Mesenchymal stem cell (in vitro differentiated cells and primary cell): ENCODE results near the gene UTP4.

Experiments used
- DNase-seq: peaks from one replicate; pipeline ENCODE4 v3.0.0-alpha.2; 2013
- H2AFZ ChIP-seq: one replicate; pipeline ENCODE4 v1.6.1; 2013; ENCODE audit warnings: low read depth, mild to moderate bottlenecking, control low read depth, inconsistent platforms, low read length, moderate library complexity
- H2AK5ac ChIP-seq: 2 replicates; pipeline ENCODE4 v1.6.1; 2013; ENCODE audit warnings: low read length, moderate library complexity, mild to moderate bottlenecking, inconsistent platforms; ENCODE audit not compliant: severe bottlenecking
- H2BK120ac ChIP-seq: one replicate; pipeline ENCODE4 v1.6.1; 2013; ENCODE audit warnings: low read depth, mild to moderate bottlenecking, inconsistent platforms, low read length, moderate library complexity
- H2BK12ac ChIP-seq, 2 experiments: one replicate each; pipeline ENCODE4 v1.6.1; 2013; ENCODE audit warnings: inconsistent platforms in 2 of 2, low read length in 2 of 2, mild to moderate bottlenecking in 2 of 2, moderate library complexity in 2 of 2, control low read depth in 1 of 2
- H2BK15ac ChIP-seq: one replicate; pipeline ENCODE4 v1.6.1; 2013; ENCODE audit warnings: mild to moderate bottlenecking, low read depth, inconsistent platforms; ENCODE audit not compliant: poor library complexity, severe bottlenecking
- H2BK5ac ChIP-seq: 2 replicates; pipeline ENCODE4 v1.6.1; 2013; ENCODE audit warnings: low read depth, mild to moderate bottlenecking, low read length, control low read depth, inconsistent platforms; ENCODE audit not compliant: poor library complexity, severe bottlenecking
- H3K14ac ChIP-seq, 2 experiments: one replicate each; pipeline ENCODE4 v1.6.1; 2013; ENCODE audit warnings: inconsistent platforms in 2 of 2, low read length in 2 of 2, control low read depth in 1 of 2, mild to moderate bottlenecking in 1 of 2, moderate library complexity in 1 of 2
- H3K18ac ChIP-seq, 2 experiments: one replicate each; pipeline ENCODE4 v1.6.1; 2013; ENCODE audit warnings: inconsistent platforms in 2 of 2, low read length in 2 of 2, control low read depth in 1 of 2, low read depth in 1 of 2, mild to moderate bottlenecking in 1 of 2
- H3K23ac ChIP-seq, 2 experiments: one replicate each; pipeline ENCODE4 v1.6.1; 2013; ENCODE audit warnings: inconsistent platforms in 2 of 2, low read length in 2 of 2, mild to moderate bottlenecking in 2 of 2, moderate library complexity in 2 of 2, control low read depth in 1 of 2
- H3K27ac ChIP-seq: 2 replicates; pipeline ENCODE4 v1.5.1; 2013; ENCODE audit warnings: mild to moderate bottlenecking, moderate library complexity, low read length, control low read depth, inconsistent platforms; ENCODE audit not compliant: poor library complexity, severe bottlenecking
- H3K27me3 ChIP-seq, 2 experiments: 2 replicates each; pipeline versions ENCODE4 v1.6.1 to v1.7.0; 2013; ENCODE audit warnings: low read length in 2 of 2, mild to moderate bottlenecking in 2 of 2, moderate library complexity in 2 of 2, control low read depth in 1 of 2, inconsistent platforms in 1 of 2; ENCODE audit not compliant: control insufficient read depth in 1 of 2, insufficient read depth in 1 of 2
- H3K36me3 ChIP-seq, 2 experiments: 2 replicates each; pipeline versions ENCODE4 v1.6.1 to v1.7.0; 2013; ENCODE audit warnings: low read length in 2 of 2, control low read depth in 1 of 2, inconsistent platforms in 1 of 2, low read depth in 1 of 2, mild to moderate bottlenecking in 1 of 2; ENCODE audit not compliant: insufficient read depth in 2 of 2, control insufficient read depth in 1 of 2
- H3K4ac ChIP-seq, 2 experiments: one replicate each; pipeline ENCODE4 v1.6.1; 2013; ENCODE audit warnings: inconsistent platforms in 2 of 2, low read length in 2 of 2, mild to moderate bottlenecking in 2 of 2, moderate library complexity in 2 of 2, control low read depth in 1 of 2, low read depth in 1 of 2
- H3K4me1 ChIP-seq: 2 replicates; pipeline ENCODE4 v1.6.1; 2013; ENCODE audit warnings: low read depth, low read length, control low read depth; ENCODE audit not compliant: control insufficient read depth, insufficient read depth
- H3K4me2 ChIP-seq: 2 replicates; pipeline ENCODE4 v1.6.1; 2013; ENCODE audit warnings: low read length, mild to moderate bottlenecking, inconsistent platforms; ENCODE audit not compliant: poor library complexity, severe bottlenecking
- H3K4me3 ChIP-seq, 2 experiments: 2 replicates each; pipeline versions ENCODE4 v1.5.1 to v1.7.0; 2013; ENCODE audit warnings: low read length in 2 of 2, mild to moderate bottlenecking in 2 of 2, control low read depth in 1 of 2, low read depth in 1 of 2; ENCODE audit not compliant: insufficient read depth in 1 of 2
- H3K79me1 ChIP-seq: replicated peaks from 2 replicates; pipeline ENCODE4 v1.6.1; 2013; ENCODE audit warnings: mild to moderate bottlenecking, control low read depth, low read length, inconsistent platforms; ENCODE audit not compliant: poor library complexity, severe bottlenecking
- H3K9ac ChIP-seq: 2 replicates; pipeline ENCODE4 v1.7.0; 2013; ENCODE audit warnings: mild to moderate bottlenecking, low read length, moderate library complexity
- H3K9me3 ChIP-seq: 2 replicates; pipeline ENCODE4 v1.7.0; 2013; ENCODE audit warnings: mild to moderate bottlenecking, low read length; ENCODE audit not compliant: control insufficient read depth
- H4K8ac ChIP-seq: one replicate; pipeline ENCODE4 v1.6.1; 2013; ENCODE audit warnings: inconsistent platforms, mild to moderate bottlenecking, low read length, moderate library complexity
- H4K91ac ChIP-seq: one replicate; pipeline ENCODE4 v1.6.1; 2013; ENCODE audit warnings: mild to moderate bottlenecking, low read length, inconsistent platforms
- WGBS: methylation state at CpG from one replicate; pipeline ENCODE4 v1.1.7; 2013; ENCODE audit warnings: mixed read lengths; 5-methylcytosine and 5-hydroxymethylcytosine counted together

The UTP4 gene

GRCh38 chr16:69114346-69114975 lies 18.0 kb upstream of the UTP4 start:
- no peak for DNase-seq
- H3K36me3 ChIP-seq, result peaks cover 73 to 76% of the 10 kb centered on the region in 2 experiments
- H3K79me1 ChIP-seq, result peaks cover 46% of the 10 kb centered on the region
- no peak overlapping the region for H2BK5ac ChIP-seq
- no peaks in the 10 kb centered on the region for H3K27me3 ChIP-seq
- H2AK5ac ChIP-seq, result no peak overlapping the region
- no peak overlapping the region for H3K27ac ChIP-seq
- H3K4me3 ChIP-seq, result no peak overlapping the region
- H3K4ac ChIP-seq, result no peak overlapping the region
- no peak overlapping the region for H3K4me2 ChIP-seq
- no peak overlapping the region for H3K18ac ChIP-seq
- H4K91ac ChIP-seq, result no peak overlapping the region
- H3K14ac ChIP-seq, result no peak overlapping the region
- no peak overlapping the region for H2AFZ ChIP-seq
- no peak overlapping the region for H3K9ac ChIP-seq
- no peak overlapping the region for H2BK12ac ChIP-seq
- H3K23ac ChIP-seq, result no peak overlapping the region
- H2BK15ac ChIP-seq, result no peak overlapping the region
- H3K9me3 ChIP-seq, result no peaks in the 10 kb centered on the region
- no peak overlapping the region for H4K8ac ChIP-seq
- no peak overlapping the region for H2BK120ac ChIP-seq
- H3K4me1 ChIP-seq, result peaks cover 12% of the 10 kb centered on the region
- 97% methylated on average over 25 of the region's 25 CpGs for WGBS

DNA sequence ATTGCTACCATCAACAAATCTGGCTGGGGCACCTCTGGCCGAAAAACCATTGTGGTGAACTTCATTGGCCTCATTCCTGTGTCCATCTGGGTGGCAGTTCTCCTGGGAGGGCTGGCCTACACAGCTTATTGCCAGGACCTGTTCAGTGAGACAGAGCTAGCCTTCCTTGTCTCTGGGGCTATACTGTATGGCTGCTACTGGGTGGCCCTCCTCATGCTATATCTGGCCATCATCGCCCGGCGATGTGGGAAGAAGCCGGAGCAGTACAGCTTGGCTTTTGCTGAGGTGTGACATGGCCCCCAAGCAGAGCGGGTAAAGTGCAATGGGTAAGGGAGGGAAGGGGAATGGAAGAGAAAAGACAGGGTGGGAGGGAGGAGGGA lies 17.5 kb upstream of the UTP4 start:
- no peak overlapping the region for H2BK15ac ChIP-seq
- no peak overlapping the region for H3K4me3 ChIP-seq
- no peak overlapping the region for H3K14ac ChIP-seq
- 97% methylated on average over 6 of the region's 6 CpGs for WGBS
- H3K4ac ChIP-seq, result no peak overlapping the region
- H3K79me1 ChIP-seq, result peaks cover 47% of the 10 kb centered on the region
- no peak overlapping the region for H4K8ac ChIP-seq
- H3K9ac ChIP-seq, result no peak overlapping the region
- H4K91ac ChIP-seq, result no peak overlapping the region
- H2AK5ac ChIP-seq, result no peak overlapping the region
- no peak overlapping the region for H2BK12ac ChIP-seq
- no peak overlapping the region for H3K4me2 ChIP-seq
- H3K18ac ChIP-seq, result no peak overlapping the region
- peaks cover 73 to 76% of the 10 kb centered on the region in 2 experiments for H3K36me3 ChIP-seq
- no peaks in the 10 kb centered on the region for H3K27me3 ChIP-seq
- peaks cover 12% of the 10 kb centered on the region for H3K4me1 ChIP-seq
- no peak for DNase-seq
- H3K27ac ChIP-seq, result no peak overlapping the region
- no peak overlapping the region for H2BK5ac ChIP-seq
- no peak overlapping the region for H3K23ac ChIP-seq
- no peaks in the 10 kb centered on the region for H3K9me3 ChIP-seq
- H2BK120ac ChIP-seq, result no peak overlapping the region
- H2AFZ ChIP-seq, result no peak overlapping the region

DNA sequence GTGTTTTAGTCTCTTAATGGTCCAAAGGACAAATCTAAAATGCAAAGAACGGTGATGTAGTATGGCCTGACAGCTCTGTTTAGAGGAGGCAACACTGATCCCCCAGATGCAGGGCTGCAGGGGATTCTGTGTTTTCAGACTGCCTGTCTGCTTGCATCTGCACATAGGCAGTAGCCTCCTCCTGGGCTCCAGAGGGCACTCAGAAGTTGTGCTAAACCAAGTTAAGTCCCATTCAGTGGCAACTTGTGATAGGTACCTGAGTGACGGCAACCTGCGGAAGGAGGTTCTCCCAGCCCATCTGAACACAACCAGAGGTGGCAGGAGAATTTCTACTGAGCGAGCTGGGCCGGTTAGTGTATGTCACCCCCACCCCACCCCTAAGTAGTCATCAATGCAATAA lies 17.1 kb upstream of the UTP4 start:
- Histone ChIP-seq H3K14ac (no peak overlapping the region), H3K27ac (no peak overlapping the region), H3K4me1 (peaks cover 12% of the 10 kb centered on the region), H2BK5ac (no peak overlapping the region), H4K91ac (no peak overlapping the region), H3K4ac (no peak overlapping the region), H3K36me3 (peaks cover 75 to 78% of the 10 kb centered on the region in 2 experiments), H3K9me3 (no peaks in the 10 kb centered on the region), H3K18ac (no peak overlapping the region), H3K27me3 (no peaks in the 10 kb centered on the region), H4K8ac (no peak overlapping the region), H2AFZ (no peak overlapping the region), H3K23ac (no peak overlapping the region), H2BK120ac (no peak overlapping the region), H3K9ac (no peak overlapping the region), H3K4me3 (no peak overlapping the region), H2AK5ac (no peak overlapping the region), H3K79me1 (peaks cover 50% of the 10 kb centered on the region), H2BK12ac (no peak overlapping the region), H3K4me2 (no peak overlapping the region), H2BK15ac (no peak overlapping the region)
- DNase-seq, result no peak
- WGBS, result over 99% methylated on average over 5 of the region's 5 CpGs

DNA sequence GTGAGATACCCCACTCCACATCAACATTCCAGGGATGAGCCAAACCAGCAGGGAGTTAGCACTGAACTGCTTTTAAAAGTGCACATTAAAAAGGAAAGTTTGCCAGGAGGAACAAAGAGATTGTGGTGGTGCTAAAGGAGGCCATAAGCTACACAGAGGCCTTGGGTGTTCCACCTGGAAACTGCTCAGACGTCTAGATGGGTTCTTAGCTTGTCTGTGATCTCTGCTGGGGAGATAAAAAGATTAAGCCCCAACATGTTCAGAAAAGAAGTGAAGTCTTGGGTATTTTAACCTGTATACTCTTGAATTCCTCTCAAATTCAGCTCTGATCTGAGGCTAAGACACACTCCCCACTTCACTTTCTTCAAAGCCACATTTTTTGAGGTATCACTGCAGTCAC lies 16.6 kb upstream of the UTP4 start:
- Histone ChIP-seq H2AK5ac (no peak overlapping the region), H3K9me3 (no peaks in the 10 kb centered on the region), H2BK15ac (no peak overlapping the region), H2BK120ac (no peak overlapping the region), H3K4me3 (no peak overlapping the region), H3K4me2 (no peak overlapping the region), H3K23ac (no peak overlapping the region), H4K8ac (no peak overlapping the region), H4K91ac (no peak overlapping the region), H3K27me3 (no peaks in the 10 kb centered on the region), H3K18ac (no peak overlapping the region), H3K4ac (no peak overlapping the region), H3K36me3 (peaks cover 76 to 78% of the 10 kb centered on the region in 2 experiments), H2BK5ac (no peak overlapping the region), H2BK12ac (no peak overlapping the region), H3K14ac (no peak overlapping the region), H3K79me1 (peaks cover 48% of the 10 kb centered on the region), H2AFZ (no peak overlapping the region), H3K4me1 (peaks cover 12% of the 10 kb centered on the region), H3K9ac (no peak overlapping the region), H3K27ac (no peak overlapping the region)
- WGBS, result no CpG with 5 or more reads among the region's 1 CpG
- no peak for DNase-seq
